ENCODE measurements around the gene KCNJ1.

KCNJ1 gene

DNA sequence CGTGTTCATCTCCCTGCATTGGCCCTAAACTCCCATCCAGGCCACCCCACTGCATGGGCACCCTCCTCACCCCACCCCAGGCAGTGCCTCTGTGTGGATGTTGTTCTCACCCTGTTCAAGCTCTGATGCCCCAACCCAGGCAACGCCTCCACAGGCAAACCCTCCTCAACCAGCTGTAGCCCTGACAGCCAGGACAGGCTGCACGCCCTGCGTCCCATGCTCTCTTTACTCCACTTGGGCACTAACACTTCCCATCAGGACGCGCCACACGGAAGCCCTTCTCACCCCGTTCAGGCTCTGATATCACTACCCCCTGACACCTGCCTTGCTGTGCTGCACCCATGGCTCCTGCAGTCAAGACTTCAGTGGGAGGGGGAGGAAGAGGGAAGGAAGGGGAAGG is 47.9 kb downstream of the KCNJ1 start:
- no peak for DNase-seq

DNA sequence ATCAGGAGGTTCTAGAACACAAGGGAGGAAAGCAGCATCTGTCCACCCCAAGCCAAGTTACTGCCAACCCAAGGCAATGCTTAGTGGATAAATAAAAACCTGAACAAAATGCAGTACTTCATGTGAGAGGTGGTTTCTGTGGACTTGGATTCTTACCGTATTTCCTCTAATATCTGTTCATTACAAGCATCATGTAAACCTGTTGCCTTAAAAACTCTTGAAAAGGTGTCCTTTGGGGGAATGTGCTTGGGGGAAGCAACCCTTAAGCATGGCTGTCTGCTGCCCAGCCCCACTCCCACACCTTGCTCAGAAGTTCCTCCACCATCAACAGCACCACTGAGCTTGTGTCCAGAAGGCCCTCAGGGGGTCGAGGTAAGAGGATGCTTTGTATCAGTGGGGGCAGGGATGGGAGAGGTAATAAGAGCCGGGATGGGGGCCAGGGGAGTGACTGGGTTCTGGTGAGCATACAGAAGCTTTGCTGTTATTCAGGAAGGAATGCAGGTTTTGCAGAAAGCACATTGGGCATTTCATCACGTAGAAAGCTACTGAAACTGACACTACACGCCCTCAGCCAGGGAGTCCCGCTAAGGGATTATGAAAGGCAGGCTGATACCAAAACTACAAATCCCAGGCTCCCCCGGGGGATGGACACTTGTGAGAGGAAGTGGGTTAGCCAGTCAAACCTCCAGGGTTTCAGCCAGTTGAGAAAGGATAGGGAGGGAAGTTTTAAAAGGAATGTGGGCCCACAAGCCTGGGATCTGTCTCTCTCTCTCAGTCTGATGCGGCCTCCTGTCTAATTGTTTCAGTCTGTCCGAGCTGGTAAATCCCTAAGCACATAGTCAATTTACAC is 52.0 kb downstream of the KCNJ1 start:
- no peak for DNase-seq

DNA sequence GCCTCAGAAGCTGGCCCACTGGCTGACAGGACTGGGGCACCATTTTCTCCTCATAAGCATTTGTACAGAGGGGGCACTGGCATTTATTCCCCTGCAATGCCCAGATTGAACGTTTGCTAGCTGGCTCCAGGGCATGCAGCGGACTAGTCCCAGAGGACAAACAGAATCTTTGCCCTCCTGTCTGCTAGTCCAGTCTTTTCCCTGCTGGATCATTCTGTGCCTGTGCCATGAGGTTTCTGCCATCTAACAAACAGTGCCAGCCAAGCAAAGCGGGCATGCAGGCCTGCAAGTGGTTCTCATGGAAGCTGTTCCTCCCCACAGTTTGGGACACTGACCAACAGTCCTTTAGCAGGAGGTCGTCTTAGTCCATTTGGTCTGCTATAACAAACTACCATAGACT is 53.4 kb downstream of the KCNJ1 start:
- no peak for DNase-seq

DNA sequence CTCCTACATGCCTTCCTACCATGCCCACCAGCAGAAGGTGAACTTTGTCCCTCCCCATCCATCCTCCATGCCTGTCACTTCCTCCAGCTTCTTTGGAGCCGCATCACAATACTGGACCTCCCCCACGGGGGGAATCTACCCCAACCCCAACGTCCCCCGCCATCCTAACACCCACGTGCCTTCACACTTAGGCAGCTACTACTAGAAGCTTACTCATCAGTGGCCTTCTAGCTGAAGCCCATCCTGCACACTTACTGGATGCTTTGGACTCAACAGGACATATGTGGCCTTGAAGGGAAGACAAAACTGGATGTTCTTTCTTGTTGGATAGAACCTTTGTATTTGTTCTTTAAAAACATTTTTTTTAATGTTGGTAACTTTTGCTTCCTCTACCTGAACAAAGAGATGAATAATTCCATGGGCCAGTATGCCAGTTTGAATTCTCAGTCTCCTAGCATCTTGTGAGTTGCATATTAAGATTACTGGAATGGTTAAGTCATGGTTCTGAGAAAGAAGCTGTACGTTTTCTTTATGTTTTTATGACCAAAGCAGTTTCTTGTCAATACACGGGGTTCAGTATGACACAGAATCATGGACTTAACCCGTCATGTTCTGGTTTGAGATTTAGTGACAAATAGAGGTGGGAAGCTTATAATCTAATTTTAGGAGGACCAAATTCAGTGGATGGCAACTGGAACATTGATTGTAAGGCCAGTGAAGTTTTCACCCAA is 56.1 kb downstream of the KCNJ1 start:
- no peak for DNase-seq

DNA sequence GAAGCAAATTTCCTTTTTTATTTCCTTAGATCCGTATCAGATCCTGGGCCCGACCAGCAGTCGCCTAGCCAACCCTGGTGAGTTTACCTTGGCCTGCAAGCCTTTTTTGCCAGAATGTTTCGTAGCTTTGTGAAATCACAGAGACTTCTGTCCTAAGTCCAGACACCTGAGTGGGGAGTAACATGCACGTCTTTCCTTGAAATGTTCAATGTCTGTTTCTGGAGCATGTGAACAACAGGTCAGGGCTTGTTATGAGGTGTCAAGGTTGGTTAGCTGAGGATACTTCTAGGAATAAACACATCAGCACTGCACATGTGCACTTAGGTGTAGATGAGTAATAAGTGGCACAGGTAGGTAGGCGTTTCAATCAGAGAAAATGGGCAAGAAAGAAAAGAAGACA is 58.0 kb downstream of the KCNJ1 start:
- DNase-seq: no peak

DNA sequence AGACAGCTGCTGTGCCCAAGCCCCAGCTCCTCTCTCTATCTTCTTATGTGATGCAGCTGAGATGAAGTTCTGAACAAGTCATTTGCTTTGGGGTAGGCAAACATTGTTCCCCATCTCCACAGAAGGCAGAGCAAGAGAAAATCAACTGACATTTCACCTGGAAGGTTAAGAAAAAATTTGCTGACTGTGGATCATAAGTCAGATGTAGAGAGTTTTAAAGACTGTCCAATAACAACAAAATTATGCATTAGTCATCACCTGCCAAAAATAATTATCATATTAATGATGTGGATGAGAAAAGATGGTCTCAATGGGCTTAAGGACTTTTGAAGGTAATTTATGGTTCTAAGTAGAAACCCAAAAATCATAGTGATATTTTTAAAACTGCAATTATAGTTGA is 59.2 kb downstream of the KCNJ1 start:
- DNase-seq: no peak

DNA sequence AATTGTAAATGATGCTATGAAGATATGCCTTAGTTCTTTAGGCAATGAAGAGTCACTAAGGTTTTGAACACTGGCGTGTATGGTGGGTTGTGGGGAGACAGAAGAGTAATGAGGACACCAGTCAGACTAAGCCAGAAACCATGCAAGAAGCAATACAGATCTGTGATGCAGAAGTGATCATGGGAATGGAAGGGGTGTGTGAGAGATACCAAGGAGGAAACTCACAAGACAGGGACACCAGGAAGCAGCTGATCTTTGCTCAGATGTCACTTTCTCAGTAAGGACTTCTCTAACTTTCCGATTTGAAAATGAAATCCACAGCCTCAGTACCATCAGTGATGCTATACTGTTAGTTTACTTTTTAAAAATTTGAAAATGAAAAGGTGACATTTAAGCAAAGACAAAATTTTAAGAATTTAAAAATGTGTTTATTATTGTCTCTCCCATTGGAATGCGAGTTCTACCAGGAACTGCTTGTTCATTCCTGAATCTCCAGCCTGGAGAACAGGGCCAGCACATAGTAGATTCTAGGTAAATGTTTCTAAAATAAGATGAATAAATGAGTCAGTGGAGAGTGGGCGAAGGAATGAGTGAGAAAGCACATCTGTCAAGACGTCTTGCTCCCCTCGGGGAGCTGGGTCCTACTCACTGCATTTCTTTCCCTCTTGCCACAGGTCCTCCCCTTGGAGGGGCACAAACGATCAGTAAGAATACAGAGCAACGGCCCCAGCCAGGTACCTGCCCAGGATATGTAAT is 60.4 kb downstream of the KCNJ1 start:
- DNase-seq: no peak

DNA sequence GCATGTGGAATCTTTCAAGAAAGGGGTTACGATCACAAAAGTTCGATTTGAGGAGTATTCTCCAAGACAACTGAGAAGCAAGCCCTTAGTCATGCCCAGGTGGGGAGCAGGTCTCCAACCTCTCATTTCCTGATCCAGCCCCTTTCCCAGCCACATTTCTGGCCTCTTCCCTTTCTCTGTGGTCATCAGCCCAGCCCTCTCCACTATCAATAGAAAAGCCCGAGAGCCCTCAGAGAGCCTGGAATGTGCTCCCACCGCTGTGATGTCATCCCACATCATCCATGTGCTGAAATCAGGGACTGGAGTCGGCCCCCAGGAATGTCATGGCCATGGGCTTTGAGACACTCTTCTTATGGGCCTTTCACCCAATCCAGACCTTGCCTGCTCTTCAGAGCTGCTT is 62.6 kb downstream of the KCNJ1 start:
- no peak for DNase-seq

DNA sequence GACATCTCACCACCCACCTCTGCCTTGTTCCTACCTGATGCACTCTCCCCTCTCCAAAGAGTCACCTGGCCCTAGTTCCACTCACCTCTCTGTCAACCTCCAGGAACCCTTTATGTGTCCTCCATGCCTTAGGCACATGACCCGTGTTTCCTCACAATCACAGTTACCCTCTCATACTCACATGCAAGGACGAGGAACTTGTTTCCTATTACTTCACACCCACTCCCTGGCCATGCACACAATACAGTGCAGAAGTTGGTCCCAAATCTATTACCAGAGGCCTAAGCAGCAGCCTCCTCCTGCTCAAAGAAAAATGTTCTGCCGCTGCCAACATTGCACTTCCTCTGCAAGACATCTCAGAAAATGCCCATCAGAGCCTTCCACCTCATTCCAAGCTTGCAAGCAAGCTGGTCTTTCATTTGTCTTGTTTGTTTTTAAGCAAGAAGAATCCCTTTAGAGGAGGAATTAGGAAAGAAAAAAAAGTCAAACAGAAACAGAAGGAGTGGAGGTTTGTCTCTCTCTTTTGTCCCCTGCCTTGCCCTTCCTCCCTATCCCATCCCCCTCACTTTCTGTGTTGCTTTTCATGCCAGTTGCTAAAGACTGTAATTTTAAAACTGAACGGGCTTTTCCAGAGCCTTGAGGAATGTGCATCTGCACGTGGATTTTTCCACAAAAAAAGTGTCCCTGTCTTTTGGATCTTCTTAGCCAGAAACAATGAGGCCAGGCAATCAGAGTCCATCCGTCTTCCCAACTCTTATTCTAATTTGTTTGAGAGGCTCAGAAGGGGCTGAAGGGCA is 63.4 kb downstream of the KCNJ1 start:
- DNase-seq: no peak

DNA sequence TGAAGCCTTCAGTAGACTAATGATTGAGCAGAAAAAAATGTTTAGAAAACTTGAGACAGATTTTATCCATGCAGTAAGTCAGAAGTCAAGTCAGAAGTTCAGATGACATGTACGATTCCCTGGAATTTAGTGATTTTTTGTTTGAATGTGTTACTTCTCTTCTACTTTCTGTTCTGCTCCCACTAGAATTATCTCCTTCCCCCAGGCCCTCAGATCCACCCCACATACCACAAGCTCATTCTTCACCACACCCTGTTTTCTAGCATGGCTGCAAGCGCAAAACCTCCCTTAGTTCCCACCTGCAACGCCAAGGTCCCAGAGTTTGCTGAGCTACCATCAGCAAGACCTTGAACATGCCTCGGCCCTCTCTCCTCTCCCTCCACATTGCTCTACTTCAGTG is 64.1 kb downstream of the KCNJ1 start:
- no peak for DNase-seq

DNA sequence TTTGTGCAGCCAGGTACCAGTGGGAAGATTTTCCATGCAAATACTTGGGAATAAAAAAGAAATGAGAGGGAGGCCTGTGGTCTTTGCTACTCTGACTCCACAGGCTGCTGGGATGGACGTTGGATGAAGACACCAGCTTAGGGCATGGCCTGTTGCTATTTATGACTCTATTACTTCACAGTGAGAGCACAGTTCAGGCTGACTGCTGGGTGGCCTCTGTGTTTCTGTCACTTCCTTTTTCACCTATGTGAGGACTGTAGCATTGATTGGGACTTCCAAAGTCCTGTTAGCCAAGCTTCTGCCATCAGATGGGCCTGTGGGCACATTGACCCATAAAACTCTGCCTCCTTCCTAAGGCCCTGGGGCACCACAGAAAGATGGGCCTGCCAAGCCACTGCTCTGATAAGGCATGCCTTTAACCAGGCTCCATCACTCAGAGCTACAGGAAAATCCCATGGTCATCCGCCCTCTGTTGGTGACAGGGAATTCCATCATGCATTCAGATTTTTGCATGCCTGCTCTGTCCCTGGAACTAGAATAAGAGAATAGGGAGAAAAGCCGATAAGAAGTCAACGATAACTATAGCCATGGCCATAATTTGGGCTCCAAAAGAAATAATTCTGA is 64.6 kb downstream of the KCNJ1 start:
- no peak for DNase-seq

DNA sequence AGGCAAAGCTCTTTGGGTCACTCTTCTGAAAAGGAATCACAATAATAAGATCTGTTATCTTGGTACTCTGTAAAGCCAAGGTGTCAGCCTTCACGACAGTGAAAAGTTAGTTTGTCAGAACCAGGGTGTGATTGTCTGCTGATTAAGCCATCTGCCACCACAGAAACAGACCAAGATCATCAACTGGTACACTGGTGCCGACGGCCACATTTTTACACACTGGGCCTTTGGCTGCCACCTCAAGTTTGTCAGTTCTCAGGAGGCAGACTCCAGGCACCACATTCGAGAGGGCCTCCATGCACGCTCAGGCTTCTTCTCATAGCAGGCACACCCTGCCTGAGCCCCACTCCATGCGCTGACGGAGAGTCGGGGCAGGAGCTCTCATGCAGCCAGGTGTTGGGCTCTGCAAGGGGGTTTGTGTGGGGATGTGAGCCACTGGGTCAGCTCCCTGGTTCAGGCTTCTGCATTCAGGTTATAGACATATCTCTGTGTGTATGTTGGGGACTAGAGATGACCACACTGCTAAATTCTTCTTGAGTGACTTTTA is 66.2 kb downstream of the KCNJ1 start:
- DNase-seq: no peak

DNA sequence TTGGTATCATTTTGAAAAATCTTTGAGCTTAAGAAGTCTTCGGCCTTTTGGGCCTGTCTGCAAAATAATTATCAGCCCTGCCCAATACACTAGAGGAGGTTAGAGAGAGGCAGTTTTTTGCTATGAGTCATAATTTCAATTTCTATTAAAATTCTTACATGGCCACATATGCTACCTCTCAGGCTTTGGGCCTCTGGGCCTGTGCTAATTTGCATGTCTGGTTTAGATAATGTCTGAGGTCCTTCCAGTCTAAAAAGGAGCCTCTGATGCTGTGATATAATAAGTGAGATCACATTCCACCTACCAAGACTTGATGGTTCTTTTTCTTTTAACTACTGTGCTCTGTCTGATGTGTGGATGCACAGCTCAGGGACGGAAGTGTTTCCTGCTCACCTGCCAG is 70.8 kb downstream of the KCNJ1 start:
- DNase-seq: no peak

DNA sequence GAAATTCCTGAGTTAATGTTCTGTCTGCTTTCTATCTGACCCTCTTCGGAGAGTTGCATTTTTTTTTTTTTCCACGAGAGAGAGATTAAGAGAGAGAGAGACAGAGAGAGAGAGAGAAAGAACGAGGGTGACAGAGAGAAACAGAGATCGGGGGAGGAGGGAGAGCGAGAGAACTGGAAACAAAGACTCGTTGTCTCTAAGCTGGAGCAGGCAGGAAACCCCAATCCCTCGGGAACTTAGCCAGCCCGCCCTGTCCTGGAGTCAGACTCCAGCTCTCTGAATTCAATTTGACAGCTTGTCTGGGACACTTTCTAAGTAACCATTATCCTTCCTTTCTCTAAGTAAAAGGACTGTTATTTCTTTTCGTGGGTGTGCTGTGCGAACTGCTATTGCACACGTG is 76.9 kb downstream of the KCNJ1 start:
- DNase-seq: no peak

DNA sequence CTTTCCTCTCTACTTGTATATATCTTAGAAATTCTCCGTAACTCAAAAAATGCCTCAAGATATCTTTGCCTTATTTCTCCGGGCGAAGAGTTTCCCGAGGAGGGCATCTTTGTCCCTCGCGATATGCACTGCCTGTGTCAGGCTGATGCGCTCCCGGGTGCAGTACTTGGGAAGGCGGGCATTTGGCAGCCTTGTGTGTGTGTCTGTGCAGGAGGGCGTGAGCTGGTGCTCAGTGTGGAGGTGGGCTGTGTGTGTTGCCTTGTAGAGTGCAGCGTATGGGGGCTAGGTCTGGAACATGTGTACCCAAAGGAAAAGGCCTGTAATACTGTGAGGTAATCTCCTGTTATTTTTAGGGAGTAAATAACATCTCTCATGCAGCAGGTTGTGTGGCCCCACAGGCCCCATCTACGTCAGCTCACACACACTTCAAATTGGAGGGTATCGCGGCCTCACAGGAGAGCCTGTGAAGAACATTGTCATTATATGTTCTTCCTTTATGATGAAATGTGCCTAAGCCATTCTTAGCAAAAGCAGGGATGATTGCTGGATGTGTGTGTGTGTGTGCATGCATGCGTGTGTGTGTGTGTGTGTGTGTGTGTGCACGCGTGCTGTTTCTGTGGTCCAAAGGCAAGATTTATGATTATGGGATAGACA is 77.5 kb downstream of the KCNJ1 start:
- no peak for DNase-seq
